ENCODE measurements around the gene COL16A1. TPM values are rescaled to one million over a fixed set of nuclear protein-coding genes. Genes with fewer than 3 reads are reported as not detected.

The COL16A1 gene
- total RNA-seq, 1 experiment from 2014 or later = 6.2 TPM

- no peaks in the 10 kb centered on the region for H3K79me2 ChIP-seq (ENCODE audit: insufficient read depth, low read length)
- no peak overlapping the region for H2BK15ac ChIP-seq (ENCODE audit: low read depth, low read length)
- H3K36me3 Mint-ChIP-seq (ENCODE audit: insufficient read depth in 1 of 3, low read depth in 3 of 3) = no peaks in the 10 kb centered on the region; a peak in 2 of 7 replicates
- no peak overlapping the region for H2BK120ac ChIP-seq (ENCODE audit: low read depth, low read length, poor library complexity, severe bottlenecking)
- no peaks in the 10 kb centered on the region for H3K9me3 Mint-ChIP-seq
- H3K79me1 ChIP-seq (ENCODE audit: insufficient read depth, low read depth, low read length, poor library complexity, severe bottlenecking) = no peaks in the 10 kb centered on the region
- H4K8ac ChIP-seq (replicated peaks; ENCODE audit: insufficient read length, low read depth, low read length) = no peak overlapping the region
- H3K56ac ChIP-seq (ENCODE audit: insufficient read length, low read depth, low read length) = no peak overlapping the region
- H2BK20ac ChIP-seq (ENCODE audit: low read depth, low read length, poor library complexity, severe bottlenecking) = no peak overlapping the region
- no peak overlapping the region for H3K18ac ChIP-seq (ENCODE audit: insufficient read length, low read depth, low read length)
- H3K4me2 ChIP-seq (ENCODE audit: insufficient read depth, insufficient read length, low read length) = no peak overlapping the region
- peak; percentile 26; the same call in 1 of the 3 replicates for TF ChIP-seq CTCF (conservative IDR thresholded peaks at IDR 0.05)
- H3K4me1 Mint-ChIP-seq = peaks cover 0 to 10% of the 10 kb centered on the region in 2 experiments; a peak in 2 of 4 replicates
- no peak overlapping the region for H3K23ac ChIP-seq (ENCODE audit: insufficient read length, low read depth, low read length)
- H4K5ac ChIP-seq (ENCODE audit: insufficient read length, low read depth, low read length) = no peak overlapping the region
- no CpG with 5 or more reads among the region's 18 CpGs for WGBS (ENCODE audit: extremely low coverage, insufficient read length, low lambda C conversion rate)
- H2BK5ac ChIP-seq (ENCODE audit: insufficient read length, low read length) = no peak overlapping the region
- no peak overlapping the region for H3K4ac ChIP-seq (ENCODE audit: low read depth, low read length)
- no peak overlapping the region for H2AFZ ChIP-seq (ENCODE audit: low read length)
- no peak overlapping the region for H3T11ph ChIP-seq (ENCODE audit: low read length)
- no peak overlapping the region for H2AK5ac ChIP-seq (ENCODE audit: insufficient read length, low read length)
- H3K9ac ChIP-seq (ENCODE audit: extremely low read depth, insufficient read length, low read length) = no peak overlapping the region
- no peak overlapping the region for H3K27ac ChIP-seq (ENCODE audit: insufficient read length, low read depth, low read length)
- H4K20me1 ChIP-seq (ENCODE audit: control insufficient read depth, insufficient read depth, insufficient read length) = no peaks in the 10 kb centered on the region
- H3K14ac ChIP-seq (ENCODE audit: insufficient read depth, low read length) = no peak overlapping the region
- no peaks in the 10 kb centered on the region for H3K27me3 ChIP-seq (ENCODE audit: insufficient read depth, low read length)
- no peaks in the 10 kb centered on the region for H3K4me1 ChIP-seq (ENCODE audit: insufficient read depth, low read length)
- H4K91ac ChIP-seq (ENCODE audit: insufficient read length, low read depth, low read length) = no peak overlapping the region
- H3K23me2 ChIP-seq (ENCODE audit: insufficient read length, low read depth, low read length, poor library complexity, severe bottlenecking) = no peaks in the 10 kb centered on the region
- no peak for DNase-seq
- no peak overlapping the region for H3K4me3 Mint-ChIP-seq
- peaks cover 3% of the 10 kb centered on the region; the same call in 1 of the 2 replicates for H3K27me3 Mint-ChIP-seq (ENCODE audit: low read depth)
- no peak overlapping the region for H2BK12ac ChIP-seq (ENCODE audit: insufficient read length, low read depth, low read length)
- H3K9me3 ChIP-seq (ENCODE audit: control insufficient read depth, low read depth, low read length) = no peaks in the 10 kb centered on the region
- peak overlapping the region; percentile 4 to 78 (median 57); a peak in 4 of 7 replicates for H3K27ac Mint-ChIP-seq
Observed at GRCh38 chr1:31732751-31733289, 29.0 kb upstream of the COL16A1 start.

All from H9 (cell line).